Measurements from ENCODE around the gene NLRP5. TPM values are rescaled to one million over a fixed set of nuclear protein-coding genes. Genes with fewer than 3 reads are reported as not detected.
"Not testable (repeated sequence)": the region's sequence is repeated elsewhere in the genome, so short reads cannot be mapped to it uniquely, and the experiment has no call there.

Gene NLRP5
- total RNA-seq, 1 donor from 2014 or later, result not detected

- DNase-seq, result no peak
These were observed 89.9 kb downstream of the NLRP5 start for GRCh38 chr19:56076498-56076897.

GRCh38 chr19:56079609-56080008, 93.0 kb downstream of the NLRP5 start:
- no peak for DNase-seq

- no peak for DNase-seq
These were observed 94.3 kb downstream of the NLRP5 start for GRCh38 chr19:56080669-56081401.

GRCh38 chr19:56083668-56084067, 97.1 kb downstream of the NLRP5 start:
- DNase-seq, result no peak

GRCh38 chr19:56084835-56085536, 98.4 kb downstream of the NLRP5 start:
- no peak for DNase-seq

- no peak for DNase-seq
These were observed 99.1 kb downstream of the NLRP5 start for GRCh38 chr19:56085571-56086275.

GRCh38 chr19:56086671-56087430, 100.3 kb downstream of the NLRP5 start:
- no peak for DNase-seq

GRCh38 chr19:56087647-56088496, 101.3 kb downstream of the NLRP5 start:
- no peak for DNase-seq

GRCh38 chr19:56088497-56089215, 102.1 kb downstream of the NLRP5 start:
- DNase-seq, result no peak

- no peak for DNase-seq
These were observed 102.8 kb downstream of the NLRP5 start for GRCh38 chr19:56089344-56089743.

GRCh38 chr19:56091066-56091490, 104.5 kb downstream of the NLRP5 start:
- DNase-seq, result no peak

- no peak for DNase-seq
These were observed 105.4 kb downstream of the NLRP5 start for GRCh38 chr19:56091751-56092546.

GRCh38 chr19:56092685-56093631, 106.4 kb downstream of the NLRP5 start:
- DNase-seq, result no peak

GRCh38 chr19:56094449-56094848, 107.9 kb downstream of the NLRP5 start:
- no peak for DNase-seq

GRCh38 chr19:56096665-56097064, 110.1 kb downstream of the NLRP5 start:
- no peak for DNase-seq

GRCh38 chr19:56097306-56097705, 110.7 kb downstream of the NLRP5 start:
- no peak for DNase-seq

- no peak for DNase-seq
These were observed 111.2 kb downstream of the NLRP5 start for GRCh38 chr19:56097776-56098175.

GRCh38 chr19:56098237-56098636, 111.7 kb downstream of the NLRP5 start:
- DNase-seq, result not testable (repeated sequence)

All from skin of body (tissue), 2 donors.